Neutrophil (primary cell): Measurements from ENCODE around the gene RAB4A.

Source experiments
- H3K27ac ChIP-seq: fragments of 200-600 bp; sonication (generic); 2 replicates; pipeline ENCODE4 v1.5.1; 2016; ENCODE audit warnings: mild to moderate bottlenecking, moderate library complexity
- H3K27me3 ChIP-seq: fragments of 200-600 bp; sonication (generic); 2 replicates; pipeline ENCODE4 v1.6.0; 2016; ENCODE audit warnings: mild to moderate bottlenecking
- H3K36me3 ChIP-seq: fragments of 200-600 bp; sonication (generic); 2 replicates; pipeline ENCODE4 v1.5.1; 2017
- H3K4me1 ChIP-seq, 2 experiments: fragments of 200-600 bp in 1 of 2; sonication (generic) in 1 of 2; 1 replicate in 1 of 2; 2 replicates in 1 of 2; pipeline versions ENCODE4 v1.5.1 to v1.6.1; 2013 to 2016; ENCODE audit warnings: low read depth in 1 of 2, low read length in 1 of 2, mild to moderate bottlenecking in 1 of 2, moderate library complexity in 1 of 2; ENCODE audit not compliant: control insufficient read depth in 1 of 2, insufficient read depth in 1 of 2
- H3K4me3 ChIP-seq, 2 experiments: fragments of 200-600 bp in 1 of 2; sonication (generic) in 1 of 2; 1 replicate in 1 of 2; 2 replicates in 1 of 2; pipeline ENCODE4 v1.5.1; 2013 to 2016; ENCODE audit warnings: low read depth in 1 of 2, low read length in 1 of 2, mild to moderate bottlenecking in 1 of 2, moderate library complexity in 1 of 2
- H3K9me3 ChIP-seq: fragments of 200-600 bp; sonication (generic); 2 replicates; pipeline ENCODE4 v1.5.1; 2016
- CTCF ChIP-seq: fragments of 200-600 bp; sonication (generic); IDR thresholded peaks from 2 replicates; pipeline ENCODE4 v1.5.1; 2016; ENCODE audit warnings: antibody characterized with exemption

Gene RAB4A

GRCh38 chr1:229252228-229252984 is 18.5 kb upstream of the RAB4A start:
- Histone ChIP-seq H3K36me3 (no peaks in the 10 kb centered on the region), H3K4me1 (peaks cover 10% of the 10 kb centered on the region in 2 experiments), H3K27me3 (no peaks in the 10 kb centered on the region), H3K9me3 (no peaks in the 10 kb centered on the region), H3K27ac (no peak overlapping the region), H3K4me3 (no peak overlapping the region)
- TF ChIP-seq CTCF: no peak

GRCh38 chr1:229253151-229253974 is 17.5 kb upstream of the RAB4A start:
- no peak overlapping the region for H3K4me3 ChIP-seq
- H3K27me3 ChIP-seq: peaks cover 2% of the 10 kb centered on the region
- no peaks in the 10 kb centered on the region for H3K9me3 ChIP-seq
- no peak overlapping the region for H3K27ac ChIP-seq
- no peak for TF ChIP-seq CTCF
- no peaks in the 10 kb centered on the region for H3K36me3 ChIP-seq
- peaks cover 10 to 13% of the 10 kb centered on the region in 2 experiments for H3K4me1 ChIP-seq

GRCh38 chr1:229254910-229255541 is 15.9 kb upstream of the RAB4A start:
- no peak for TF ChIP-seq CTCF
- Histone ChIP-seq H3K4me3 (no peak overlapping the region), H3K4me1 (peaks cover 9 to 11% of the 10 kb centered on the region in 2 experiments), H3K27me3 (peaks cover 12% of the 10 kb centered on the region), H3K9me3 (no peaks in the 10 kb centered on the region), H3K36me3 (no peaks in the 10 kb centered on the region), H3K27ac (no peak overlapping the region)

GRCh38 chr1:229258031-229258756 is 12.7 kb upstream of the RAB4A start:
- H3K4me3 ChIP-seq: no peak overlapping the region
- H3K9me3 ChIP-seq: no peaks in the 10 kb centered on the region
- H3K4me1 ChIP-seq: peaks cover 1 to 5% of the 10 kb centered on the region in 2 experiments
- H3K27ac ChIP-seq: no peak overlapping the region
- no peaks in the 10 kb centered on the region for H3K36me3 ChIP-seq
- TF ChIP-seq CTCF: peak; percentile 69
- H3K27me3 ChIP-seq: peaks cover 12% of the 10 kb centered on the region

GRCh38 chr1:229258757-229259060 is 12.2 kb upstream of the RAB4A start:
- no peak for TF ChIP-seq CTCF
- H3K27me3 ChIP-seq: peaks cover 12% of the 10 kb centered on the region
- H3K36me3 ChIP-seq: no peaks in the 10 kb centered on the region
- no peaks in the 10 kb centered on the region for H3K9me3 ChIP-seq
- H3K27ac ChIP-seq: no peak overlapping the region
- peaks cover 0 to 5% of the 10 kb centered on the region in 2 experiments for H3K4me1 ChIP-seq
- no peak overlapping the region for H3K4me3 ChIP-seq
